HG02610 (cell line): ENCODE results near the gene DYNC2H1.
A peak's percentile ranks its signal among the peaks of the same experiment; 100 is the strongest.

ENCODE experiments used
- ATAC-seq: cut with Tn5 transposase; IDR thresholded peaks from one replicate; pipeline ENCODE4 v1.9.1; 2021; ENCODE audit warnings: mild to moderate bottlenecking, moderate library complexity; ENCODE audit not compliant: unreplicated experiment

Gene DYNC2H1

DNA sequence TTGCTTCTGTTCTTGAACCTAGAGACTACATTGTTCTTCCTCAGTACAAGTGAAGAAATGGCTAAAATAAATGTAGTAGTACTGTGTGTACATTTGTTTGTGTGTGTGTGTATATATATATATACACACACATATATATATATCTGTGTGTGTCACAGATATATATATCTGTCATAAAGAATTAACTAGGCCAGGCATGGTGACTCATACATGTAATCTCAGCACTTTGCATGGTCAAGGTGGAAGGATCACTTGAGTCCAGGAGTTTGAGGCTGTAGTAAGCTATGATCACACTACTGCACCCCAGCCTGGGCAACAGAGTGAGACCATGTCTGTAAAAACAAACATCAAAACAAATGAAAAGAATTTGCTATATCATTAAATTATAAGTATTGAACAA is 164.8 kb downstream of the DYNC2H1 start:
- no peak for ATAC-seq

DNA sequence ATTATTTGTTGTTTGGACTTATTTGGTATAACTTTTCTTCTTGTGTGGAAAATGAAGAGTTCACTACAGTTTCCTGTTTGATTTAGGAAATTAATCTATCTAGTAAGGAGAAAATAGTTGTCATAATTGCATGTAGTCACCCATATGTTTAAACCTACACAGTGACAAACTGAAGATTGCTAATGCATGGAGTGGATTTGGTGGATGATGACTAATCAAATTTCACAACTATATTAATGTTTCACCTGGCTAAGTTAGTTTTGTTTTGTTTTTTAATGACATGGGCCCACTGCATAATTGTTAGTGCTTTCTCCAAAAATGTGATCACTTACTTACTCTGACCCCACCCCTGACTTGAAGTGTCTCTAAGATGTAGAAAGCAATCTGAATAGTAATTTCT is 170.6 kb downstream of the DYNC2H1 start:
- no peak for ATAC-seq

DNA sequence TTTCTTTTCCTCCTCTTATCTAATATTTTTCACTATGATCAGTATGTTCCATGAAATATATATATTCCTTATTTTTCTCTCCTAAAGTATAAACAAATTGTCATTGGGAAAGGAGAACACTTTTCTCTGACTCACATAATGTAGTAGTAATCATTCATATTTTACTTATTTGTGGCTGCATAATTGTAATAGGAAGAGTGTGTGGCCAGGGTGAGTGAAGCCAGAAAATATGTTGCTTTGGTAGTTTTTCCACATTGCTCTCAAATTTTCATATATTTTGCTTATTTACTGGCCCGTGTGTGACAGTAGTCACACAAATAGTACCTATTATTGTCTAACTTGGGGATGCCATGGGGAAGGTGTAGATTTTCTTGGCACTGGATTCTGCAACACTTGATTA is 172.1 kb downstream of the DYNC2H1 start:
- no peak for ATAC-seq

DNA sequence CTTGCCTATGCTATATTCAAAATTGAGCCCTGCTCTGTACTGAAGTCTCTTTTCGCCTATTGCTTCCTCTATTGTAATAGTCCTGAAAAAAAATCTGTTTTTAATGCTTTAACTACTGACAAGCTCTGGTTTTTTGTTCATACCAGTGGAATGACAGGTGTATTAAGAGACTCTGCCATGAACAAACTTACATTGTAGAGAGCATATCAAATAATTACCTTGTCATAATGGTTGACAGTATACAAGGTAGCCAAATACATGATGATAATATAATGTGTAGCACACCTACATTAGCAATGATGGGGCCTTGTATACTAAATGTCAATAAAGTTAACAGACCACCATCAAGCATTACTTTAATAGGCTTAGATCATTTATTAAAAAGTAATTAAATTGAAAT is 175.0 kb downstream of the DYNC2H1 start:
- no peak for ATAC-seq

DNA sequence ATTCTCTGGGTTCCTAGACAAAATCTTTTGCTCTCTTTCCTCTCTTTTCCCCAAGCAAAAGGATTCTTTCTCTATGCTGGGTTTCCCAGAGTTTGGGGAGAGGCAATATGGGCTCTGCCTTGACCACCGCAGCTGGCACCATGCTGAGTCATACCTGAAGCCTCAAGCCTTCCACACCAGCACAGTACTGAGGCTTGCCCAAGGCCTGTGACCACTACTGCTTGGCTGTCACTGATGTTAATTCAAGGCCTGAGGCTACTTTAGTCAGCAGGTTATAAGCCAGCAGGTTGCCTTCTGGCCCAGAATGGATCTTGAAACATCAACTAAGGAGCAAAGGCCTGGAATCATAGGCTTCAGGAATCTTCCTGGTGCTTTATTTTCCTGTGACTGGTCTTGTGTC is 185.3 kb downstream of the DYNC2H1 start:
- ATAC-seq, result no peak

DNA sequence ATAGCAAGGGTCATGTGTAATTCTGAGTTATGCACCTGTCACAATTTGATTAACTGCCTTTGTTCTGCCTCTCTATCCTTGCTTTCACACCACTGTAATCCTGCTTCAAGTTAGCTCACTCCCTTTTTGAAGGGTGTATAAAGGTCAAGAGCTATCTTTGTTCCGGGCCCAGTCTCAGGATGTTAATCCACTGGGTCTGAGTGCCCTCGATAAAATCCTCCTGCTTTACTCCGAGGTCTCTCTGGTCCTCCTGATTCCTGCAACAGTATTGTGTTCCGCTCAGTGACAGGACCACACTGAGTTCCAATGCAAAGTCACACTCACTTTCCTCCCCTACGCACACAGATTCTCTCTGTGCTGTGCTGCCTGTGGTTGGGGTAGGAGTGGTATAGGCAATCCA is 186.5 kb downstream of the DYNC2H1 start:
- no peak for ATAC-seq

DNA sequence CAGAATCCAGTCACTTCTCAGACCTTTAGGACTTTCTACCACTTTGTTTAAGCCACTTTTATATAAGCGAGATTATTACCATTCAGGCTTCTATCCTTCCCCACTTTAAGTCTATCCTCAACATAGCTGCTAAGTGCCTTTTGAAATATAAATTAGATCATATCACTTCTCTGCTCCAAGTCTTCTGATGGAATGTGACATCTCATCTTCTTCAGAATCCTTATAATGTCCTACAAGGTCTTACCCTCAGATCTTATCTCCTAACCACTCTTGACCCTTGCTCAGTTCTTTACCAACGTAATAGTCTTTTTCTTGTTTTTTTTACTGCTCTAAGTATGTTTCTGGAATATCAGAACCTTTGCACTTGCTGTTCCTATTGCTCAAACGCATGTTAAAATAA is 188.7 kb downstream of the DYNC2H1 start:
- no peak for ATAC-seq

DNA sequence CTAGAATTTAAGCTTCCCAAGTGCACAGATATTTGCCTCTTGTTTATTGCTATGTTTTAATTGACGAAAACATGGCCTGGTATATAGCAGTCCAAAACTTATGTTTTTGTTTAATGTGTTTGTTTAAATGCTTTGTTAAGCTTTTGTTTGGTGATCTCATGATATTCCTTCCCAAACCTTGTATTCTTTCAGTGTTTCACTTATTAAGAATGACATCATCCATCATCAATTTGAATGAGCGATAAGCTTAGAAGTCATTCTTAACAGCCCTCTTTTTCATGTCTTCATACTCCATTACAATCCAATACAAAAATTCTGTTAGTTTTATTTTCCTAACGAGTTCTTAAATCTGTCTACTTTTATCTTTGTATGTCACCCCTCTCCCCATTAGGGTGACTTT is 206.0 kb downstream of the DYNC2H1 start:
- ATAC-seq, result no peak

DNA sequence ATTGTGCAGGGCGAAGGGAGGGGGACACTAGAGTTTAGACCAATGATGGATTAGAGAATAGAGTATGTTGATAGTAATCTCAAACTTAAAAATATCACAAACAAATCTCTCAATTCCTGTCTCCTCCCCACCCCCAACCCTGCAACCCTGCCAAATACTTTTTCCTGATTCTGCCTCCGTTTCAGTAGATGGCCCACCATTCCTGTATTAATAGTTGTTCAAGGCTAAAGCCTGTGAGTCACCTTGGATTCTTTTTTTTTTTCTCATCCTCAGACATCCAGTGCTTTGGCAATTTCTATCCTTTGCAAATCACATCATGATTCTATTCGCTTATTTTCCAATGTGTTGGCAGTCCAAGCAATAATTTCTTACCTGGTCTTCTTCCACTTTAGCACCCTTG is 207.9 kb downstream of the DYNC2H1 start:
- ATAC-seq, result no peak

DNA sequence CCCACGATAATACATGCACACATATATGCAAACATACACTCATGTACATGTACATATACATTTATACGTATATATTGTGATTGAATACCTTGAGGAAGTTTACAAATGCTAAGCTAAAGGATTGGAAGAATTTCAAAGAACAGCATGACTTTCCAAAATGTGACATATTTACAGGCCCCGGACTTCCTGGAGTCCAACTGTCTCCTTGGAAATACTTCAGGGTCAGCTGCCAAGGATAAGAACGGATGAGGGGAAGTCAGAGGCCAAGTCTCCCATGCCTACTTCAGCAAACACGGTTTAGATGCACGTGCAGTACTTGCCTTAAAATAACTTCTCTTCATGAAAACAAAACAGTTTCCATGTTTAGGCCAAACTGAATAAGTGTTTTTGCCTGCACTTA is 213.6 kb downstream of the DYNC2H1 start:
- ATAC-seq, result no peak

DNA sequence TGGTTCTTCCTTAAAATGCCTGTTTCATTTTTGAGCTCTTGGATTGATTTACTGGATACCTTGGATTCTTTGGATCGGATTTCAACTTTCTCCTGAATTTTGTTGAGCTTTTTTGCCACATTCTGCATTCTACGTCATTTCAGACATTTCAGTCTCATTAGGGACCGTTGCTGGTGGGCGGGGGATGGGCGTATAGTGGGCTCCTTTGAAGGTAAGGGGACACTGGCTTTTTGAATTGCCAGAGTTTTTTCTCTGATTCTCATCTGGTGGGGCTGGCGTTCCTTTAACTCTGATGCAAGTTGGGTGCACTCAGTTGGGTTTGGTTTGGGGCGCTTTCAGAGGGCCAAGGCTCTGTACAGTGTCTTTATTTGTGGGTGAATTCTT is 216.5 kb downstream of the DYNC2H1 start:
- ATAC-seq, result no peak

DNA sequence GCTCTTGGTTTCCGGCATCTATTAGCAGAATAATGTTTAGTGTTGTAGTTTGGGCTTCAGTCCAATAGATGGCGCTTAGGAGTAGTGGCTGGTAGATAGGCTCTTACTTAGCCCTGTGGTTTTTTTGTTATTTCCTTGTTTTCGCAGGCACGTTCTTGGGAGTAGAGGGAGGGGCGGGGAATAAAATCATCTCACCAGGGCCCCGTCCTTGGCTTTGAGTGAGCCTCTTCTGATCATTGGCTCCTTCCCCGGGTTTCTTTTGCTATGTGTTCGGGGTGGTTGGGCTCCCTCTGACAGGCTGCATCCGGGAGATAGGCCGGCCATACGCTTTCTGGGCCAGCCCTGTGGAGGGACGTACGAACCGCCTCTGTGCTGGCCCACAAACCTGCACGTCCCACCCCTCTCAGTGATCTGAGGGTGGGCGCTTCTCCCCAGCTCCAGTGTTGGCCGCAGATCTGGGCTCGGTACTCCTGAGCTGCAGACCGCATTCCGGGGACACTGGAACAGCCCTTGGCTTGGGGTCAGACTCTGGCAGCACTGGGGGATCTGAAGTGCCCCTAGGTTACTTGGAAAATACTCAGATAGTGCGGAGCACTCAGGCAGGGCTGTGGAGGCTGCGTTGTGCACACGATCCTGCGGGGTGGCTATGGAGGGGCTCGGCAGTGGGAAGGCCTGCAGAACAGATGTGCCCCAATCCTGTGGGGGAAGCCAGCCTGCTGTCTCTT is 217.0 kb downstream of the DYNC2H1 start:
- peak; percentile 88 for ATAC-seq

DNA sequence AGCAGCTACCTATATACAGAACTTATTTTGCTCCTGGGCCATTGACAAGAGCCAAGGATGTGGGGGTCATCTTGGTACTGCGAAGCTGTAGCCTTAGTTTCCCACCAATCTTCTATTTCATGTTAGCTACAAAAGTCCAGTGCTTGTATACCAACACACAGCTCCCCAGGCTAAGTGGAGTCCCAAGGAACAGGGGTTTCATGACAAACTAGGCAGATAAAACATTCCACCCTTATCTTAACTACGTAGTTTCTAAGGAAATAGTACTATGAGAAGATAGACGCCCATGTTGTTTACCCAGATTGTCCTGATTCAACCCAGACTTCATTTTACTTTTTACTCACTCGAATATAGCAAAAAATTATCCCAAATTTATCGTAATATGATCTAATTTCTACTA is 218.5 kb downstream of the DYNC2H1 start:
- no peak for ATAC-seq

DNA sequence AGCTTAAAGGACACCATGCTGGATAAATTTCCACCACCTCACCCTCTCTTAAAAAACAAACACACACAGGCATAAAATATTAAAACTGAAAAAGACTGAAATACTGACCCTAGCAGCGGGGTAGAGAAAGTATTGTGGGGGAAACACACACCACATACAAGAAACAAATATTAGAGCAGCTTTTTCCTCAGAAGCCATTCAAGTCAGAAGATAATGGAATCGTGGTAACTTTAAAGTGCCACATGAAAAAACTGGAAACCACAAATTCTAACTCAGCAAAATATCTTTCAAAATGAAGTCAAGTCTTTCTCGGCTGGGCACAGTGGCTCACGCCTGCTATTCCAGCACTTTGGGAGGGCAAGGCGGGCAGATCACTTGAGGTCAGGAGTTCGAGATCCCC is 223.2 kb downstream of the DYNC2H1 start:
- no peak for ATAC-seq

DNA sequence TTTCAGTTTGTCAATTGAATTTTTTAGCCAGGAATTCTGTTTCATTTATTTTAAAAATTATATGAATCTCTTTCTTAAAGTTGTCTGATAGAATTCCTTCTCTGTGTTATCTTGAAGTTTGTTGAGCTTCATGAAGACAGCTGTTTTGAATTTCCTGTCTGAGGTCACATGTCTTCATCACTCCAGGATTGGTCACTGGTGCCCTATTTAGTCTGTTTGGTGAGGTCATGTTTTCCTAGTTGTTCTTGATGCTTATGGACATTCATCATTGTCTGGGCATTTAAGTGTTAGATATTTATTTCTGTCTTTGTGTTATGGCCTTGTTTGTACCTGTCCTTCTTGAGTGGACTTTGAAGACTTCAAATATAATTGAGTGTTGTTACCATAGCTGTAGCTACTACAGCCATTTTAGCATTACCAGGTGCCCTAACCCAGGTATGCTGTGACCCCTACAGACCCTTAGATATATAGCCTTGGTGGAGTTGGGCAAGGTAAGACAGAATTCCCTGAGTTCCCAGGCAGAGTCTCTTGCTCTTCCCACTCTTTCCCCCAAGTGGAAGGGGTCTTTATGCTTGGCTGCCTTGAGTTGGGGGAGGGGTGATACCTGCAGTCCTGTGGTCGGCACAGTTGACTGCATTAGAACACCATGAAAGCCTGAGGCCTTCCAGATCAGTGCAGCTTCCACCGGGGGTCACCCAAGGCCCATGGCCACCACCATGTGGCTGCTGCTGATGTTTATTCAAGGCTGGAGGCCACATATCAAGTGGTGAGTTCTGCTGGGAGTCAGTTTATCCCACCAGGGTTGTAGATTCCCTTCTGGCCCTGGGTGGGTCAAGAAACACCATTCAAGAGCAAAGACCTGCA is 229.6 kb downstream of the DYNC2H1 start:
- no peak for ATAC-seq

DNA sequence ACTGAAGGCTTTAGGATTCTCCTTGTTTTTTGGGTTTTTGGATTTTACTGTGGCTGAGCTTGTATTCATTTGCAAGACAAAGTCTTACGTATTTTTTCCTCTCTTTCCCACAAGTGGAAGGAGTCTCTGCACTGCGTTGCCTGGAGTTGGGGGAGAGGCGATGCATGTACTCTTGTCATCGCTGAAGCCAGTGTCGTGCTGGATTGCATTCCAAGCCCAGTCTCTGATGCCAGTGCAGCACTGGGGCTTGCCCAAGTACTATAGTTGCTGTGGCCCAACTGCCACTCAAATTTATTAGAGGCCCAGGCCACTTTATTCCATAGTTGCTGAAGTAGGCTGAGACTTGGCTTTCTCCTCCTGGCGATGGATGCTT is 230.2 kb downstream of the DYNC2H1 start:
- ATAC-seq, result no peak

DNA sequence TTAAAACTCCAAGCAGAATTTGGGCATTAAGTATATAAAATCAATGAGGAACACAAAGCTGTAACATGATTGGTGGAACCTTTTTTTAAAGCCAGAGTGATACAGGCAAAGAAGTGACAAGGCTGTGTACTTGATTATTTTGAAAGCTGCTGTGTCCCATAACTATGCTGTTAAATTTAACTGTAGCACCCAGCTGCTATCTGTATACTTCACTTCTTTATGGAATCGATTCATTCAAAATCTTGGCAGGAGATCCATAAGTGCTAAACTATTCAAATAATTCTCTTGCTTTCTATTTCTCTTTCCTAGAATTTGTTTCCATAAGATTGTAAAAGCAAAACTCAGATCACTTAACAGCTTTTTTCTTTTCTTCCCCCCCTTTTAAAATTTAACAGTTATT is 231.7 kb downstream of the DYNC2H1 start:
- ATAC-seq, result no peak

DNA sequence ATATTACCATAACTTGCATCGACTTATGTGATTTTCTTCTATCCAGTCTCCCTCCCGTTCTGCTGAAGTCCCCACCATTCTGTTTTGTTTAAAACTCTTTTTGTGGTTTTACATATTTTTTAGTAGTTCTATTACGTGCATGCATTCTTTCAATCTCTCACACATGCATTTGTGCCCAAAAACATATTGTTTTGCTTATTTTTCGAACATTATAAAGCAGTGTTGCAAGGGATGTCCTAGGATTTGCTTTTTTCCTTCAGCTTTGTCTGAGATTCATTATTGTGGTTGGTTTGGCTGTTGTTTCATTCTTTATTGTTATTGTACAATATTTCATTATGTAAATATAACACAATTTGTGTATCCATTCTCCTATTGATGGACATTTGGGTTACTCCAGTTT is 235.7 kb downstream of the DYNC2H1 start:
- no peak for ATAC-seq

DNA sequence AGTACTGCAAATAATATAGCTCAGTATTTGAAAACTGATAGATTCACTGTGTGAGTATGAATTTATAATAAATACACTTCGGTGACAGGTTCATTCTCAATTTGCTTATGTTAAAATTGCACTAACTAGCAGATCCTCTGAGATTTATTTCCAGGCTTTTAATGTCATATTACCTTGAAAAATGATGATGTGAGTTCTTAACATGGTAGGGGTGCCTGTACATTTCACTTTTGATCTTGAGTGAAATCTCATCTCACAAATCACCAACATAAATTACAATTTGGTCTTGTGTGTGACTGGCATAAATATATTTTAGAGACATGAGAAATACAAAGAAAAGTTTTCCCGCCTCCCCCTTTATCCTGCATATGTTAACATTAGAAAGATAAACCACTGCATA is 240.4 kb downstream of the DYNC2H1 start:
- no peak for ATAC-seq

DNA sequence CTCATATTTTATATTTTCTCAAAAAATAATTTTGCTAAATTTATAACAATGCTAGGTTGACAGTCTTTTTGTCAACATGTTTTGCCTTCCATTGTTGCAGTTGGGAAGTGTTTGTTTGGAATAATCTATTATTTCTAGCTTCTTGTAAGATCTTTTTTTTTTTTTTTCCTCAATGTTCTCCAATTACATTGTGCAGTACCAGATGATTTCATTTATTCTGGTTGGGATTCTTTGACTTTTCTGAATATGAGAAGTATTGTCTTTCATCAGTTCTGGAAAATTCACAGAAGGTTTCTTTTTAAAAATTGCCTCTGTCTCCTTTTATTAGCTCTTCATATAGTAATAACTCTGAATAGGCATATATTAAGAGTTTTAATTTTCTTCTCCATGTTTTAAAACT is 245.4 kb downstream of the DYNC2H1 start:
- no peak for ATAC-seq

DNA sequence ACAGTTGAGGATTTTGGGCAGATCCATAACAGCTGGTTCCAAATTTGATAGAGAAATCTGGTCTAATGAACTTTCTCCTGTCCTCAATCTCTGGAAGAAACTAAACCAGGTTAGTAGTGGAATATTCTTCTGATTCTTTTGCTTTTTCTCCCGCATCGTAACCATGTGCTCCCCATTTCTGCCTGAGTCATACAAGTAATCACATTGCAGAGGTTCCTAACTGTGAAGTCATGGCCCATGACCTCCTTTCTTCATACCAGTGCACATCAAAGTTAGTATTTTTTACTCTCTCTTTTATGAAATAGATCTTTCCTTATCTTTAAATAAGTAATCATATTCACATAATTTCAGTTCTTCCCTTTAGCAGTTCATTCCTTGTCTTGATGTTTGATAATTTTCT is 249.0 kb downstream of the DYNC2H1 start:
- ATAC-seq, result no peak

DNA sequence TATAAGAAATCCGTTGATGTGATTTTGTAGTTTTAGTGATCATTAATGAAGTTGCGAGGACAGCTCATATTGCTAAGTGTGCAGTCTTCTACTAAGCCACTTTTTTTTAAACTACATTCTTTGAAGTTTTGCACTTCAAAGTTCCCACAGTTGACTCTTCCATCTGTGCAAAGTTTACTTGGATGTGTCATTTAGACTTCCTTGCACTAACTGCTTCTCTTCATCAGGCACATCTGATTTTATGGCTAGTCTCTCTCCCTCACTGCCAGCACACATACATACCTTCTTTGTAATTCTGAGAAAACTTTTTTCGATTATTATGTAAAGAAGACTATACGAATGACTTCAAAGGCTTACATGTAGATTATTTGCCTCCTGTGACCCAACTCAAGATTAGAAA is 250.0 kb downstream of the DYNC2H1 start:
- ATAC-seq, result no peak

DNA sequence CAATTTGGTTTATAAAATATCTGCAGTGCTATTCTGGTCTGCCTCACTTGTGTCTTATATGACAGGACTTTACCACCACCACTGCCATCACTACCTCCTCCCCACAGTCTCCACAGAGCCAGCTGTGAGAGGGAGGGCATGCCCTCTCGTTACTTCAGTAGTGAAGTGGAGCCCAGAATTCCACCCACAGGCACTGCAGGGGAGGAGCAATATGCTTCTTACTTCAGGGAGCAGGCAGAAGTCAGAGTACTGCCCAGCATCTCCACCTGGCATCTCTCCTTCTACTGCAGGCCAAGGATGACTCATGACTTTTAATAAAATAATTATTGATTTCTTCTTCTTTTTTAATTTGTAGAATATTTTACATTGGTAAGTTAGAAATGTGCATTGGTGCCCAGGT is 255.5 kb downstream of the DYNC2H1 start:
- no peak for ATAC-seq
